Gastroesophageal sphincter (tissue), 3 donors: ENCODE measurements around the gene ATP1A2.

Experiments used
- CTCF ChIP-seq, 4 experiments: fragments of 200-600 bp in 2 of 4; fragments of 450-650 bp in 2 of 4; sonication (generic) in 1 of 4; IDR thresholded peaks; one replicate each; pipeline ENCODE4 v1.5.1; 2017 to 2019; ENCODE audit warnings: antibody characterized with exemption in 4 of 4, mild to moderate bottlenecking in 2 of 4, moderate library complexity in 2 of 4
- EP300 ChIP-seq: sonication (generic); formaldehyde crosslinking; IDR thresholded peaks from one replicate; pipeline ENCODE4 v1.6.1; 2017; ENCODE audit warnings: antibody characterized with exemption, mild to moderate bottlenecking
- POLR2A ChIP-seq, 2 donors: fragments of 450-650 bp; IDR thresholded peaks; one replicate each; pipeline ENCODE4 v1.6.1; 2017; ENCODE audit warnings: antibody characterized with exemption in 2 of 2, mild to moderate bottlenecking in 2 of 2, moderate library complexity in 1 of 2

GRCh38 chr1:160187407-160187806, 71.8 kb downstream of the ATP1A2 start:
- no peak for TF ChIP-seq CTCF (IDR thresholded peaks at IDR 0.05)
- no peak for TF ChIP-seq POLR2A (IDR thresholded peaks at IDR 0.05)
- no peak for TF ChIP-seq EP300
